HL-60/S4 treated with phorbol 12-myristate 13-acetate at 8.2 ng/mL for 4 days and 3 days (cell line): ENCODE measurements around the gene EVPL.
"Not testable (repeated sequence)": the region's sequence is repeated elsewhere in the genome, so short reads cannot be mapped to it uniquely, and the experiment has no call there.

Source experiments
- in situ Hi-C: fragments of 300-500 bp; cut with MboI; formaldehyde crosslinking; loops from 2 replicates; pipeline ENCODE4 v1.15.0; 2022; ENCODE audit warnings: low sequenced_read_pairs

EVPL gene

DNA sequence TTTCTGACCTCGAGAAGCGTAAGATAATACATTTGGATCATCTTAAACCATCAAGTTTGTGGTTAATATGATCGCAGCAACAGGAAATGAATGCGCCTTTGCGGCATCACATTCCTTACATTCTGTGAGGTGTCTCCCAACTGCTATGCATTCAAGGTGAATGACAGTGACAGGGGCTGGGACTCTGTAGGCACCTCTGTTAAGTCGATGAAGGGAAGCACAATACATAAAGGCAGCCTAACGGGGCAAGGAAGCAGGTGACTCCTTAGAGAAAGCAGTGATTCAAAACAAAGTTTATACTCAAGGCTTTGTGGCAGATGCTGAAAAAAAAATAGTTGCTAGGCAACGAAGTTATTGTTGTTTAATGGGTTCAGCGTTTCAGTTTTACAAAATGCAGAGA, 21.6 kb upstream of the EVPL start:
- in situ Hi-C loops = no loop called here

DNA sequence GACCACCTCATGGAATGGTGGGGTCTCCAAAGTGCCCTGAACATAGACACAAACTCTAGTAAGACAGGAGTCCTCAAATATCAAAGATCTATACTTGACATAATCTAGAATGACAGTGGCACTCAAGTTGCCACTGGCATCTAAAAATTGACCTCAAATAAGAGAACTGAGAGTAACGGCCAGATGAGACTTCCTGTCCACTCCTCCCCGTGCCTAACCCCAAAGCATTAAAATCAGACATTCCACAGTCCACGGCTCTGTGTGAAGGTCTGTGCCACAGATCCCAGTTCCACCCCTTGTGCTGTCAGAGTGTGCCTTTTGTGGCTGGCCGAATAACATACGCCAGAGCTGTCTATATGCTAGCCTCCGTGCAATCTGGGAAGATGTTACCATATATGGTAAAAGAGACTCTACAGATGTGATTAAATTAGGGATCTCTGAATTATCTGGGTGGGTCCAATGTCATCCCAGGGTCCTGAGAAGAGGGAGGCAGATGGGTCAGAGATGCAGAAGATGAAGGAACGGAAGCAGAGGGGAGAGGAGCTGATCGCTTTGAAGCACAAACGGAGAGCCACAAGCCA, 21.0 kb upstream of the EVPL start:
- in situ Hi-C loops = no loop called here

DNA sequence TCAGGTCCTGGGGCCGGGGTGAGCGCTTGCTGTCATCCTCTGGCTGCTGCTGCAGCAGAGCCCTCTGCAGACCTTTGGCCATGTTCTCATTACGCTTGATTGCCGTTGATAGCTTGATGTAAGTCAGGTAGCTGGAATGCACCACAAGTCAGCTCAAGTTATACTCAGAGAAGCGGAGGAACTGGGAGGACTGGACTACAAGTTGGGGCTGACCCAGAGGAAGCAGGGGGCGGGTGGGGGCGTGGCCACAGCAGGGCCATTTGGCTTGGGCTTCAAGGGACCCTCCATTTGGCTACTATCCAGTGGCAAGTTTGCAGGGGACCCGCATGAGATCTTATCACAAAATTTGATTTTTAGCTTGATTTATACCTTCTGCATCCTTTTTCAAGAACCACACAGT, 19.0 kb upstream of the EVPL start:
- in situ Hi-C loops = no loop called here

DNA sequence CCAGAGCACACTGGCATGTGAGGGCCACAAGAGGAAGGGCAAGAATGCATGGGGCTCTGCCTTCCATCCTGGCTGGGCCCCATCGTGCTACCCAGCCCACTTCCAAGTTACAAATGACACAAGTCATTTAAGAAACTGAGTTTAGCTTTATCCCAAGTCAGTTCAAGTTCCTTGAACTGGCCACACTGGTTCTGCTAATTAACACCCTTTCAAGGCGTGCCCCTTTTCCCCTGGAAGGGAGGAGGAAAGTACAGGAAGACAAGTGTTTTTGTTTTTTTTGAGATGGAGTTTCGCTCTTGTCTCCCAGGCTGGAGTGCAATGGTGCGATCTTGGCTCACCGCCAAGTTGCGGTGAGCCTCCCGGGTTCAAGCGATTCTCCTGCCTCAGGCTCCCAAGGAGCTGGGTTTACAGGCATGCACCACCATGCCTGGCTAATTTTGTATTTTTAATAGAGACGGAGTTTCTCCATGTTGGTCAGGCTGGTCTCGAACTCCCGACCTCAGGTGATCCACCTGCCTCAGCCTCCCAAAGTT, 17.4 kb upstream of the EVPL start:
- in situ Hi-C loops = not testable (repeated sequence)

DNA sequence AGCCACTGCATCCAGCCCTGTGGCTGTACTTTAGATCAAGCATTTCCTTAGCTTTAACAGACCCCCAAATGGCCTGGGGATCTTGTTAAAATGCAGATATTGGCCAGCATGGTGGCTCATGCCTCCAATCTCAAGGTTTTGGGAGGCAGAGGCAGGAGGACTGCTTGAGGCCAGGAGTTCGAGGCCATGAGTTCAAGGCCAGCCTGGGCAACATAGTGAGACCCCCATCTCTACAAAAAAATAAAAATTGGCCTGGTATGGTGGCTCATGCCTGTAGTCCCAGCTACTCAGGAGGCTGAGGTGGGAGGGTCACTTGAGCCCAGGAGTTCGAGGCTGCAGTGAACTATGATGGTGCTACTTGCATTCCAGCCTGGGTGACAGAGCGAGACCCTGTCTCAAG, 15.8 kb upstream of the EVPL start:
- in situ Hi-C loops = not testable (repeated sequence)

DNA sequence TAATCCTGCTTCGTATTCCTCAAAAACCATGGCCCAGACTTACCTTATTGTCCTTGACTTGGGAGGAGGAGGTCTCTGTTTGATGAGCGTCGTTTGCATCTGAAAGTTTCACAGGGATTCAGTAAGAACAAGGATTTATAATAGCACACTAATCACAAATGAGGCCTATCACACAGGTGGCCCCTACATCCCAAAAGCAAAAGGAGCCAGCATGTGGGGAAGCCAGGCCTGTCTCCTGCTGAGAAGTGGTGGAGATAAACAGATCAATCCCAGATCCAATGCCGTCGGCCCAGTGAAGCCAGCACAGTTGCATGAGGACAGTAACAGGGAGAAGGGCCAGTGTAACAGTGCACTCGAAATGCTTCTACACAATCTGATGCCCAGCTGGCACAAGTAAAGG, 13.3 kb upstream of the EVPL start:
- in situ Hi-C loops = no loop called here

DNA sequence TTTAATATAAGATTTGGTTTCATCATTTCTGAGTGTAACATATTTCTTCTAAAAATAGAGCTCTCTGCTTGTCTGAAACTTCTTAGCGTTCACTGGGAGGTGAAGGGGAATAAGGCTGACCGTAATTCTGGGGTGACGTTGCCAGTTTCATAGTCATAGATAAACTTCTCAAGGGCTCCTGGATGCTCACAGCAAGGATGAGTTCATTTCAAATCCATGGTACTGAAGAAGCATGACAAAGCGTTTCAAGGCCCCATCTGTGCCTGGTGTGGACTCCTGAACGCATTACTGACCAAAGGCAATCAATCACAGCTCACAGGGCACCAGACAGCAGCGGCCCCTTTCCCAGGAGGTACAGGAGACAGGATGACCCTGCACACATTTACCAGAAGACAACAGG, 12.0 kb upstream of the EVPL start:
- in situ Hi-C loops = no loop called here

DNA sequence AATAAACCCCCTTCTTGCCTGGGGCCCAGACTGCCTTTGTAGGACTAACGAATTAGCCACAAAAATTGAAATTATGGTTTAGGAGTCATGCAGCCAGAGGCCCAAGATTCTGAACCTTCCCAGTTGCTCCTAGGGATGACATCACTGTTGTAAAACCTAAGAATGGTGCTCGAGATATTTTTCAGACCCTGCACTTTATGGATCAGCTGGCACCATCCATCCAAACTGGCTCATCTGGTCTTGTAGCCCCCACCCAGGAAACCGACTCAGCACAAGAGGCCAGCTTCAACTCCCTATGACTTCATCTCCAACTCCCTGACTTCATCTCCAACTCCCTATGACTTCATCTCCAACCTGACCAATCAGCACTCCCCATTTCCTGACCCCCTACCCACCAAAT, 10.9 kb upstream of the EVPL start:
- in situ Hi-C loops = no loop called here

DNA sequence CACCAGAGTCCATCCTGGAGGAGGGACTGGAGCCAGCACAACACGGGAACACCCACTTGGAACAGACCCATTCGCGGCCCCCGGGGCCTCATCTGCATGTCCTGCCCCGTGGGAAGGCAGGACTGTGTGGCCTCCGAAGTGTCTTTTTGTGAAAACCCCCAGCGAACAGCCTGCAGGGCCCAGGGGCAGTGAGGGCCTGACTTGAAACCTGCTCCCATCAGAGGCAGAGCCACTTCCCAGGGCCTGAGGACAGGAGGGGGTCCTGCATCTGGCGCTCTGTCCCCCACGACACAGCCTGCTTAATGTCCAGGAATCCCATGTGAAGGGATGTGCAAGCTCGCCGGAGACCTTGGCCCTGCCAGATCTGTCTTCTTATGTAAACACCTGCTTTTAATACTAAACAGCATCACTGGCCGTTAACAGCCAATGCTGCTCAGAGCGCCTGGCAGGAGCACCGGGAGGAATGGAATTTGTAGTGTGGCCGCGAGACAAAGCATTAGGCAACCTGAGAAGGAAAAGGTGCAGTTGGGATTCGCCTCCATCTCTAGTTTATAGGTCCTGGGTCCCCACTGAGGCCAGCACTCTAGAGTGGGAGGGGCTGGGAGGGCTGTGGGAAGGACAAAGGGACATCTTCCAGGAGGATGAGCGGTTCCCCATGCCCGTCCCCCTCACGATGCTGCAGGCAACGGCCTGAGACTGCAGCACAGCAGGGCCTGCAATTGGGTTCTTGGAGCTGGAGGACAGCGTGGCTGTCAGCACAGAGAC, 9.6 kb upstream of the EVPL start:
- in situ Hi-C loops = no loop called here

DNA sequence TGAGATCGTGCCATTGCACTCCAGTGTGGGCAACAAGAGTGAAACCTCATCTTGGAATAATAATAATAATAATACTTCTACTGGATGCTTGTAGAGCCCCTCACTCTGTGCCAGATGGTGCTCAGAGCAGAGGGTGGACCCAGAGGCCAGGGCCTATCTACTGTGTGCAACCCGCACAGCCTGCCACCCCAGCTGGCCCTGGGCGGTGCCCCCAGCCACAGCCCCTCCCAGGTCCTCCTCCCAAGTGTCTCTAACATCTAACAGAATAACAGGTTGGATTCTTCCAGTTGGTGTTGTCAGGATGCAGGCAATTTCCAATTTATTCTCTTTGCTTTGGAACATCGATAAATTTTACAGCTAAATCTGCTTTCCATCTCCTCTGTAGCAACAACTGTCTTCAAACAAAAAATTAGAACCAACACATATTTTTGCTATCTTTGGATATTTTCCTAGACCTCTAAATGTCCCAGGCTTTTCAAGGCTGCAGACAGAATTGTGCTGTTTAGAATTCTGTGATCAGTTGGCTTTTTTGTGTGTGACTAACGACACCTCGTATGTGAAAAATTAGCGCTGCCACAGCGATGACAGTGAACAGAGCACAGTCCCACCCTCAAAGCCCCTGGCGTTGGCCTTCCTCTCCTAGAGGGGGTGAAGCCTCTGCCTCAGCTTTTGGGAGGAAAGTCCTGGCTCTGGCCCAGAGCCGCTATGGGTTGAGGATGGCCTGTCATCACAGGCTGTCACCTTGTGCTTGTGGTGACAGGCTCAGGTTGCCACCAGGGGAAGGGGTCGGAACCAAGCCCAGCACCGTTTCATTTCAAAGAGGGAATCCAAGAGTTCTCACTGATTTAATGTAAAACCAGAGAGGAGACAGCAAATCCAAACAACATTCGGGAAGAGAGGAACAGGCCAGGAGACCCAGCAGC, 7.6 kb upstream of the EVPL start:
- in situ Hi-C loops = no loop called here

DNA sequence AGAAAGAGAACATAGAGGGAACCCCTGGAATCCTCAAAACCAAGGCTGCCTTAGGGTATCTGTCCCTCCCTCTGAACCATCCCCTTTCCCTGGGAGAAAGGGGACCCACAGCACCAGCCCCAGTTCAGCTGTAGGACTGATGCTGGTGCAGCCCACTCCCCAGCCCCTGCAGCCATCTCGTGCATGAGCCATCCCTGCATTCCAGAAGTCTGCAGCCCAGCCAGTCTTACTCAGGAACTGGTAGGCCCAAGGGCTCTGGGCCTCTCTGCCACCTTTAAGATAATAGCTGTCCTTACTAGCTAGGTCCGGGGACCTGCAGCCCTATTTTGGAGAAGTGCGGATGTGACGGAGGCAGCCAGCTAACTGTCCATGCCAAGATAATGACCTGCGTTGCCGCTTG, 6.0 kb upstream of the EVPL start:
- in situ Hi-C loops = no loop called here

DNA sequence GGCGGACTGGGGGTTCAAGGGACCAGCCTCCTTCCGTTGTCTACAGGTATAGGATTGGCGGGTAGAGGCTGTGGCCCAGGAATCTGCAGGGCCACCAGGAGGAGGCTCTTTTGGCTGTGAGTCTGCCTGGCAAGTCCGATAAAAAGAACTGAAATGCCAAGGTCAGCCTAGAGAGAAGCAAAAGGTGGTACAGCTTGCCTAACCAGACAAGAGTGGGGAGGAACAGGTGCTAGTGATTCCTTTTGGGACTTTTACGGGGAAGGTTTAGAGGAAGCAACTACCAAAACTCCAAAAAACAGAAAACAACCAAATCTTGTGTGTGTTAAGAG, 5.6 kb upstream of the EVPL start:
- in situ Hi-C loops = no loop called here

DNA sequence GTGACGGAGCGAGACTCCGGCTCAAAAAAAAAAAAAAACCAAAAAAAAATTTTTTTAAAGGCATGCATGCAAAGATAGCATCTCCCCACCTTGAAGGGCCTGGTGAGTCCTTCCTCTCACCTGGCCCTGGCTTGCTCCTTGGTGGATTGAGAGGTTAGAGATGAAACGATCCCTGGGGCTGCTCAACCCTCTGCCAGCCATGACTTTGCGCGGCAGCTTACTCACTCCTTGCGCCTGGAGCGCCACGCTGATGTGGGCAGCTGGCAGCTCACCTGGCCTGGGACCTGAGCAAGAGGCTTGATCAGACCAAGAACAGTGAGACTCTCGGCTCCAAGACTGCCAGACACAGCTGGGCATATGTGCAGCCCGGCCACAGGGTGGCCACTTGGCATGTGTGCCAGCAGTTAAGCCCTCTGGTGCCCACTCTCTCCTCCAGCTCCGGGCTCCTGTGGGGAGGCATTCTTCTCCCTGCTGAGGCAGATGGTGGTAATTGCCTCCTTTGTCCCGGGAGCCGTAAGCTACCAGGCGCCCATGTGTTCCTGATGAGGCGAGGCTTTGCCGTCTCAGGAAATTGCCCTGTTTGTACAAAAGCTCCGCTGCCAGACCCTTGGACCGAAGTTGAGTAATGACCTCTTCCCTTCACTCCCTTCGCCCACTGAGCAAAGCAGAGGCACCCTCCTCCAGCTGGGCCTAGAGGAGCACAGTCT, 5.1 kb upstream of the EVPL start:
- in situ Hi-C loops = no loop called here

DNA sequence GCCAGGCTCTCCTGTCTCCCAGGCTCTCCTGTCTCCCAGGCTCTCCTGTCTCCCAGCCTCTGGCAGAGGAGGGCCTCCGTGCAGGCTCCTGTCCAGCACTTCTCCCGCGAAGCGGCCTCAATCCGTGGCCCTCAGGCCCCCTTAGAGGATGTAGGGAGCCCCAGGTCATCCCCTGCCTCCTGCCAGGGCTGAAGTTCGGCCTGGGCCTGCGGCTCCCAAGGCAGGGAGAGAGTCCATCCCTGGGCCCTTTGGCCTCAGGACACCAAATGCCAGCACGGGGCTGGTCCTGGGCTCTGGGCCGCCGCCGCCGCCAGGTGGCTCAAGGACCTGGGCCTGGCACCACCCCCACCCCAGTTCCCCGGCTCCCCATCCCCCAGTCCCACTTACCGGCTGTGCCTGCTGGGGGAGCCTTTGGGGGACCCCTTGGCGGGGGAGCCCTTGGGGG, 370 bp downstream of the EVPL start:
- in situ Hi-C loops = no loop called here

DNA sequence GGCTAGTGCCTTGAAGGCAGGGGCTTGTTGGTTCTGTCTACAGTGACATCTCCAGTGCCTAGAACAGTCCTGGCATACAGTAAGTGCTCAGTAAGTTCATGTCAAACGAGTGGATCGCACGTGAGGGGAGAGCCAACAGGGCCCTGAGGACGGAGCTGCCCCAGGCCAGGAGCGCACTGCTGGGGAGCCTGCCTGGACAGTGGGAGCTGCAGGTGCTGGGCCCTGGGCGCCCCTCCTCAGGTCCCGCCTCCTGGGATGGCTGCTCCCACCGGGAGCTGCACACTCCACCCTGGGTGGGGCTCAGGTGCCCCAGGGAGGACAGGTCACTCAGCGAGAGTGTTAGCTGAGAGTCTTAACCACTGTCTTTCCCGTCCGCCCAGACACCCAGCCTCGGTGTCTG, 1.8 kb downstream of the EVPL start:
- in situ Hi-C loops = no loop called here

DNA sequence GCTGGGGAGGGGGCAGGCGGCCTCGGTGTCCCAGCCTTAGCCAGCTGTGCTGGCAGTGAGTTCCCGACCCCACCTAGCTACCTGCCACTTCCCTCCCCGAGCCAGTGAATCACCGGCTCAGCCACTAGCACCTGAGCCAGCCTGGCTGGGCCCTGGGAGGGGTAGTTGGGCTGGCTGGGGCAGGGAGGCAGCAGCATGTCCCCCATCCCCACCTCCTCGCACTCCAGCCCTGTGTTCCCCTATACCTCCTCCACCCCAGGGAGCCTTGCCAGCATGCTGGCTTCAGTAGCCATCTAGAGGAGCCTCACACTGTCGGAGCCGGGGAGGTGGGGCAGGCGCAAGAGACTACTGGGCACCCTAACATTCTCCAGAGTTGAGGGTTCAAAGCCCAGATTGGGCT, 2.8 kb downstream of the EVPL start:
- in situ Hi-C loops = loop anchor here (25.0 kb wide), 1 partner anchor 88 kb away; the partner anchor contains the start of gene EXOC7

DNA sequence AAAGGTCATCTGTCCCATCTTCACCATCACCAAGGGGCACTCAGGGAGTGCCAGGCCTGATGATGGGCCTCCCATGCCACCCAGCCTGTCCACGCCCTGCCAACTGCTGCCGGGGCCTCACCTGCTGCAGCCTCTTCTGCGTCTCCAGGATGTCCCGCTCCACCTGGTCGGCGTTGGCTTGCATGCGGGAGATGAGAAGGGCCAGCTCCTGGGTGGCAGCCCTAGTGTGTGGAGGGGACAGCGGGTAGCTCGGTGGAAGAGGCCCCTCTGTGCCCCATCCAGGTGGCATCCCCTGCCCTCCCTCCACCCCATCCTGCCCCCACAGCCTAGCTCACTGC, 3.2 kb downstream of the EVPL start:
- in situ Hi-C loops = loop anchor here (25.0 kb wide), 1 partner anchor 88 kb away; the partner anchor contains the start of gene EXOC7

DNA sequence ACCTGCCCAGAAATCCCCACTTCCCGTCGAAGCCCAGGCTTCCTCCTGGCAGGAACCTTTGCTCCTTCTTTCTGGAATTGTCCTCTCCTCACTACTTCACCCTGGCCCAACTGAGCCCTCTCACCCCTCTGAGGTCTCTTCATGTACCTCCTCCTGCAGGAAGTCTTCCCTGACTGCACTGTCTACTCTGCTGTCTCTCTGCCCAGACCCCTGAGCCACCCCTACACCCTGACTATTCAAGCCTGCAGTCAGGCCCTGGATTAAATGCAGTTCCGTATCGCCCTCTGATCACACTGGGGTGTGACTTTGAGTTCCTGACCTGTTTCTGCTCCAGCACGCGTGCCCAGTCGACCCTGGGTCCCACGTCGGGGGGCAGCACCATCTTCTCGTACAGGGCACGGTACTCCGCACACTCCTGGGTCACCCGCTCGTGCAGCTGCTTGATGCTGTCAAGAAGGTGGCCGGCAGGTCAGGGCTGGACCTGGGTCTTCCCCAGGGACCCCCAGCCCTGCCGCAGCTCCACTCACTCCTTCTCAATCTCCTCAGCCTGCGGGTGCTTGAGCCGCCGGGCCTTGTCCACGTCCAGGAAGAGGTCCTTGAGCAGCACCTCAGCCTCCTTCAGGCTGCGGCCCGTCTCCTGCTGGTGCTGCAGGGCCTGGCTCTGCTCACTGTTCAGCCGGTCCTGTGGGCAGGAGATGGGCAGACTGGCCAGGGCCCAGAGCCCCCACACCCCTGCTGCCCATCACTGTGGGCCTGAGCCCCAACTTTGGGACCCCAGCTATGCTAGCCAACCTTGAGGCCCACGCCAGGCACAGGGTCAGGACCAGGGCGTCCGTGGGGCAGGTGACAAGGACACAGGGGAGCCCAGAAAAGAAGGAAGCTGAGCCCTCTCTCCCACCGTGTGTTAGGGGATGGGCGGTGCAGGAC, 3.9 kb downstream of the EVPL start:
- in situ Hi-C loops = loop anchor here (25.0 kb wide), 1 partner anchor 89 kb away; the partner anchor contains the start of gene EXOC7

DNA sequence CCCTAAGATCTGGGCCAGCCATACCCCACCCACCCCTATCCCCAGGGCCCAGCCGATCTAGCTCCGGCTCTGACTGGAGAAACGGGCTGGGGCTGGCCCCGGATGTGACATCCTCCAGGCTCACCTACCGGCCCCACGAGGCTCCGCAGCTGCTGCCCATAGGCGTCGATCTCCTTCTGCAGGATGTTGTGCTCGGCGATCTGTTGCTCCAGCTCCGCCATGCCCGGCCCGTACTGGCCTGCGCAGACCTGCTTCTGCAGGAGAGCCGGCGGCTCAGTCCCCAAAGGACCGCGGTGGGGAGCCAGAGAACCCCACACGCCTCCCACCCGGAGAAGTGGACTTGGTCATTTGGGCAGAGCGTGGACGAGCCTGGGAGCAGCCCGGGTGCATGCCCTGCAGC, 4.8 kb downstream of the EVPL start:
- in situ Hi-C loops = loop anchor here (25.0 kb wide), 1 partner anchor 90 kb away; the partner anchor contains the start of gene EXOC7
